ENCODE results near the gene PROS1. TPM values are rescaled to one million over a fixed set of nuclear protein-coding genes. Genes with fewer than 3 reads are reported as not detected.
"Not testable (repeated sequence)": the region's sequence is repeated elsewhere in the genome, so short reads cannot be mapped to it uniquely, and the experiment has no call there.

Gene PROS1
- total RNA-seq, 4 donors from 2014 or later: 20.6 to 35.3 (median 29.9) TPM

GRCh38 chr3:93855401-93855800 lies 118.3 kb downstream of the PROS1 start:
- no peak overlapping the region for H3K4me3 ChIP-seq (ENCODE audit: low read depth, poor library complexity, severe bottlenecking)
- no peak for DNase-seq (ENCODE audit: low spot score in 2 of 2)
- intact Hi-C loops (cut with DNase I; ENCODE audit: low total_unique reads): no loop called here
- WGBS, 2 donors: 72 to 75% methylated on average over 3 of the region's 3 CpGs
- TF ChIP-seq POLR2A (IDR thresholded peaks at IDR 0.05) (no peak), CTCF (IDR thresholded peaks at IDR 0.05) (no peak)

GRCh38 chr3:93852228-93852627 lies 121.5 kb downstream of the PROS1 start:
- DNase-seq (ENCODE audit: low spot score in 2 of 2); H3K4me3 ChIP-seq (ENCODE audit: low read depth, poor library complexity, severe bottlenecking); intact Hi-C loops (cut with DNase I; ENCODE audit: low total_unique reads): not testable (repeated sequence)
- 77 to 84% methylated on average over 7 of the region's 7 CpGs for WGBS, 2 donors

- TF ChIP-seq POLR2A (IDR thresholded peaks at IDR 0.05) (no peak), CTCF (IDR thresholded peaks at IDR 0.05) (no peak)
- intact Hi-C loops (cut with DNase I; ENCODE audit: low total_unique reads): no loop called here
- WGBS, 2 donors: 57 to 68% methylated on average over 5 of the region's 5 CpGs
- no peak overlapping the region for H3K4me3 ChIP-seq (ENCODE audit: low read depth, poor library complexity, severe bottlenecking)
- peak in 1 of 2 donors; percentile 60 for DNase-seq (ENCODE audit: low spot score in 2 of 2)
Measured at GRCh38 chr3:93843981-93844380, 129.7 kb downstream of the PROS1 start.

GRCh38 chr3:93839193-93839592 lies 134.5 kb downstream of the PROS1 start:
- DNase-seq (ENCODE audit: low spot score in 2 of 2); intact Hi-C loops (cut with DNase I; ENCODE audit: low total_unique reads); H3K4me3 ChIP-seq (ENCODE audit: low read depth, poor library complexity, severe bottlenecking): not testable (repeated sequence)
- WGBS, 2 donors: 22 to 27% methylated on average over 1 of the region's 1 CpG

Other genes with a start within 250 kb of the PROS1 start
- gene ARL13B, start 6.3 kb upstream of the PROS1 start, total RNA-seq: 10 to 100 TPM in 2 of 4 donors, 1 to 10 TPM in 2; 8.5 to 15.2 (median 9.7) TPM
- 1 to 10 TPM; 1.3 to 6.8 (median 5.3) TPM for gene STX19, start 54.7 kb upstream of the PROS1 start, total RNA-seq
- gene DHFR2, start 89.0 kb upstream of the PROS1 start, total RNA-seq: 1 to 10 TPM; 2.0 to 7.7 (median 5.3) TPM
- 10 to 100 TPM in 1 of 4 donors, 1 to 10 TPM in 3; 5.1 to 14.1 (median 8.6) TPM for gene NSUN3, start 89.2 kb upstream of the PROS1 start, total RNA-seq